ENCODE results near the gene FLRT1. TPM values are rescaled to one million over a fixed set of nuclear protein-coding genes. Genes with fewer than 3 reads are reported as not detected.

The FLRT1 gene
- total and polyA plus RNA-seq, 2 of the 13 experiments (the other 11 are each of a cell fraction or from before 2014, with no cell fraction given), result 0.02 to 0.08 TPM

DNA sequence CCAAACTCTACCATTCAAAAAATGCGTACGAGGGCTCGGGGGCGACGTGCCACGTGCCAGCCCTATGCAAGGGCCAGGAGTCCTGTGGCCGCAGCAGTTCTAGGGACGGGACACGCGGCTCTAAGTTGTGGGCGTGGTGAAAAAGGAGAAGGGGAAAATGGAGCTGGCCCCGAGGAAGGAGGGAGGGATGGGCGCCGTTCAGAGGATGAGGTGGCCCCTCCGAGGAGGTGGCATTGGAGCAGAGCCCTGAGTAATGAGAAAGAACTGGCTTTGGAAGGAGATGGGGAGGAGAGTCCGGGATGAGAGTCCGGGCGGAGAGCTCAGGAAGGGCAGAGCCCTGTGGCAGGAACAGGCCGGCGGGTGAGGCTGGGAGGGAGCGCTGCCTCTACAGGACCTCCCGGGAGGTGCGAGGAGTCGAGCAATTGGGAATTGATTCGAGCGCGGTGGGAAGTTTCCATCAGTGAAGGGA, 28.5 kb upstream of the FLRT1 start (continued):
- TF ChIP-seq, protein P1, sequence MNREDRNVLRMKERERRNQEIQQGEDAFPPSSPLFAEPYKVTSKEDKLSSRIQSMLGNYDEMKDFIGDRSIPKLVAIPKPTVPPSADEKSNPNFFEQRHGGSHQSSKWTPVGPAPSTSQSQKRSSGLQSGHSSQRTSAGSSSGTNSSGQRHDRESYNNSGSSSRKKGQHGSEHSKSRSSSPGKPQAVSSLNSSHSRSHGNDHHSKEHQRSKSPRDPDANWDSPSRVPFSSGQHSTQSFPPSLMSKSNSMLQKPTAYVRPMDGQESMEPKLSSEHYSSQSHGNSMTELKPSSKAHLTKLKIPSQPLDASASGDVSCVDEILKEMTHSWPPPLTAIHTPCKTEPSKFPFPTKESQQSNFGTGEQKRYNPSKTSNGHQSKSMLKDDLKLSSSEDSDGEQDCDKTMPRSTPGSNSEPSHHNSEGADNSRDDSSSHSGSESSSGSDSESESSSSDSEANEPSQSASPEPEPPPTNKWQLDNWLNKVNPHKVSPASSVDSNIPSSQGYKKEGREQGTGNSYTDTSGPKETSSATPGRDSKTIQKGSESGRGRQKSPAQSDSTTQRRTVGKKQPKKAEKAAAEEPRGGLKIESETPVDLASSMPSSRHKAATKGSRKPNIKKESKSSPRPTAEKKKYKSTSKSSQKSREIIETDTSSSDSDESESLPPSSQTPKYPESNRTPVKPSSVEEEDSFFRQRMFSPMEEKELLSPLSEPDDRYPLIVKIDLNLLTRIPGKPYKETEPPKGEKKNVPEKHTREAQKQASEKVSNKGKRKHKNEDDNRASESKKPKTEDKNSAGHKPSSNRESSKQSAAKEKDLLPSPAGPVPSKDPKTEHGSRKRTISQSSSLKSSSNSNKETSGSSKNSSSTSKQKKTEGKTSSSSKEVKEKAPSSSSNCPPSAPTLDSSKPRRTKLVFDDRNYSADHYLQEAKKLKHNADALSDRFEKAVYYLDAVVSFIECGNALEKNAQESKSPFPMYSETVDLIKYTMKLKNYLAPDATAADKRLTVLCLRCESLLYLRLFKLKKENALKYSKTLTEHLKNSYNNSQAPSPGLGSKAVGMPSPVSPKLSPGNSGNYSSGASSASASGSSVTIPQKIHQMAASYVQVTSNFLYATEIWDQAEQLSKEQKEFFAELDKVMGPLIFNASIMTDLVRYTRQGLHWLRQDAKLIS (CRISPR knock-in tag; IDR thresholded peaks at IDR 0.05), result no peak
- no peak for TF ChIP-seq ZNF546 (CRISPR knock-in tag; conservative IDR thresholded peaks at IDR 0.05)
- TF ChIP-seq ZNF251 (CRISPR knock-in tag; IDR thresholded peaks at IDR 0.05), result no peak
- TF ChIP-seq, protein P2, sequence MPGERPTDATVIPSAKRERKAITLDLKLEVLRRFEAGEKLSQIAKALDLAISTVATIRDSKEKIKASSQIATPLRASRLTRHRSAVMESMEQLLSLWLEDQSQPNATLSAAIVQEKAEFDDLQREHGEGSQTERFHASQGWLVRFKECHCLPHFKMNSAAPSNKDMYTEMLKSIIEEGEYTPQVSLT (CRISPR knock-in tag; IDR thresholded peaks at IDR 0.05; ENCODE audit: borderline replicate concordance, low read depth), result no peak

DNA sequence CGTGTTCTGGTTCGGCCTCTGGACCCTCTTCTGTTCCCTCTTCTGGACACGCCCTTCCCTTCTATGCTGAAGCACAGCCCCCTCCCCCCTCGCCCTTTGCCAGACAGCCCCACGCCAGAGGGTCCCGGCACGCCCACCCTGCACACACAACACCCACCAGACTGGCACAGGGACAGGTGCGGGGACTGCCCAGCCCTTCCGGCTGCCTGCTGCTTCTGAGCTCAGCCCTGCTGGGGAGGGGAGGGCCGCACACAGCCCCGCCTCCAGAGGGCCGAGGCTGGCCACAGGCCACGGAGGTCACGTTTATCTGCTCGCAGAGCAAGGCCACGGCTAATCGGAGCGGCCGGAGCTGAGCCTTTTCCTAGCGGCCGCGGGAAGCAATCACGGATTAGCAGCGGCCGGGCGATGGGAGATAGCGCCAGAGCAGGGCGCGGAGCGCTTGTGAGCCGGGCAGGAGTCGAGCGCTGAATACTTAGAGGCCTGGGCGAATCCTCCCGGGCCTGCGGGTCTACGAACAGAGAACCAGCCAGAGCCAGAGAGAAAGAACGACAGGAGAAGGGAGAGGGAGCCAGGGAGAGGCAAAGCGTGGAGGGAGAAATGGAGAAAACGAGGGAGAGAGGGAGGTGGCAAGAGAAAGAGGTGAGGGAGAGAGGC, 28.0 kb upstream of the FLRT1 start:
- ATAC-seq (peak; percentile 90), DNase-seq (ENCODE audit: low spot score) (peak; percentile 89), FAIRE-seq (peak; percentile 54)
- Histone ChIP-seq H3K27me3 (ENCODE audit: control insufficient read depth in 1 of 2, insufficient read depth in 2 of 2, low read length in 2 of 2) (no peaks in the 10 kb centered on the region), H3K27ac (ENCODE audit: extremely low read length, insufficient read depth, low read length) (no peak overlapping the region), H3K4me2 (ENCODE audit: low read depth, low read length) (peak overlapping the region; percentile 85), H3K36me3 (replicated peaks in 1 of 2; ENCODE audit: control insufficient read depth in 1 of 2, insufficient read depth in 2 of 2, low read length in 2 of 2) (no peaks in the 10 kb centered on the region), H3K4me1 (ENCODE audit: insufficient read depth, low read length) (peaks cover 21% of the 10 kb centered on the region), H3K79me2 (ENCODE audit: insufficient read depth, low read length) (no peaks in the 10 kb centered on the region), H2AFZ (ENCODE audit: low read length) (no peak overlapping the region), H3K9ac (ENCODE audit: insufficient read depth, low read depth, low read length) (peak overlapping the region; percentile 36; the same call in 1 of the 2 replicates), H3K9me3 (ENCODE audit: low read length) (peaks cover 10% of the 10 kb centered on the region; the same call in 1 of the 2 replicates), H3K4me3 (replicated peaks in 1 of 3; ENCODE audit: insufficient read depth in 1 of 3, low read depth in 2 of 3, low read length in 3 of 3) (peak overlapping the region; percentile 19 to 70 (median 60); a peak in 5 of 6 replicates), H4K20me1 (ENCODE audit: insufficient read depth, low read length) (peaks cover 4% of the 10 kb centered on the region; the same call in 1 of the 2 replicates)
- no TSS peak for BruUV-seq (replicated peaks)
- intact Hi-C loops (cut with micrococcal nuclease; ENCODE audit: unreplicated experiment), result loop anchor here (1.0 kb wide), 1 partner anchor 33 kb away; the partner anchor contains the start of gene COX8A
- POLR2A ChIA-PET, result interaction anchor here (0.6 to 1.6 kb wide), 15 partner anchors 8 to 1668 kb away, joined by 3 to 5 read pairs (median 3); partner anchors contain the start of genes COX8A, NUDT22, RTN3 and TRPT1
- 2% methylated on average over 26 of the region's 40 CpGs for WGBS (ENCODE audit: low lambda C conversion rate)
- CTCF ChIA-PET (ENCODE audit: low intra/inter-chr PET ratio, low total read pairs), result no interaction called here
- in situ Hi-C loops (cut with HindIII; ENCODE audit: extremely low pct_ligation_motif_present, low pct_unique_long_range_greater_than_20kb), result no loop called here
- TF ChIP-seq, protein P2 (CRISPR knock-in tag; IDR thresholded peaks at IDR 0.05; ENCODE audit: borderline replicate concordance, low read depth), result no peak
- TF ChIP-seq HNRNPH1 (optimal IDR thresholded peaks at IDR 0.05; ENCODE audit: low read depth, low read length) (no peak), SOX6 (IDR thresholded peaks at IDR 0.05) (no peak), SOX6 (CRISPR knock-in tag; IDR thresholded peaks at IDR 0.05) (peak; percentile 79), KAT7 (CRISPR knock-in tag; IDR thresholded peaks at IDR 0.05; ENCODE audit: borderline replicate concordance) (peak; percentile 67; the same call in 1 of the 2 replicates), ZNF615 (CRISPR knock-in tag; IDR thresholded peaks at IDR 0.05; ENCODE audit: borderline replicate concordance) (no peak), ZNF549 (CRISPR knock-in tag; IDR thresholded peaks at IDR 0.05) (no peak), NCOA2 (CRISPR knock-in tag; IDR thresholded peaks at IDR 0.05) (peak; percentile 34; the same call in 1 of the 2 replicates), CEBPG (CRISPR knock-in tag; IDR thresholded peaks at IDR 0.05) (peak; percentile 49; the same call in 1 of the 2 replicates), RXRA (CRISPR knock-in tag; IDR thresholded peaks at IDR 0.05) (peak; percentile 87), ZNF564 (CRISPR knock-in tag; IDR thresholded peaks at IDR 0.05) (peak; percentile 30; the same call in 1 of the 2 replicates), RARA (CRISPR knock-in tag; IDR thresholded peaks at IDR 0.05) (peak; percentile 77), ZBTB20 (CRISPR knock-in tag; IDR thresholded peaks at IDR 0.05; ENCODE audit: borderline replicate concordance, low read depth) (peak; percentile 48; the same call in 1 of the 2 replicates)
- TF ChIP-seq, protein P3, sequence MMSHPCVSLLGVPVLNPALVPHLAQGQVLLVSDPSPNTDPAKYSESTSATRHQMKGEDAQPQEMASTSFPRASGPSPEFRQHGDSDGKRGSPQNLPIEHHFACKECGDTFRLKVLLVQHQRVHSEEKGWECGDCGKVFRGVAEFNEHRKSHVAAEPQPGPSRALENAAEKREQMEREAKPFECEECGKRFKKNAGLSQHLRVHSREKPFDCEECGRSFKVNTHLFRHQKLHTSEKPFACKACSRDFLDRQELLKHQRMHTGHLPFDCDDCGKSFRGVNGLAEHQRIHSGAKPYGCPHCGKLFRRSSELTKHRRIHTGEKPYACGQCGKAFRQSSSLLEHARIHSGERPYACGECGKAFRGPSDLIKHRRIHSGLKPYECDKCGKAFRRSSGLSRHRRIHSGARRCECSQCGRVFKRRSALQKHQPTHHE (CRISPR knock-in tag; IDR thresholded peaks at IDR 0.05; ENCODE audit: borderline replicate concordance), result peak; percentile 41; the same call in 1 of the 2 replicates
